HG03354 (cell line): ENCODE data around the gene CLIC5.

ENCODE experiments used
- ATAC-seq: cut with Tn5 transposase; IDR thresholded peaks from one replicate; pipeline ENCODE4 v1.9.1; 2021; ENCODE audit warnings: mild to moderate bottlenecking; ENCODE audit not compliant: unreplicated experiment, poor library complexity, severe bottlenecking

CLIC5 gene

GRCh38 chr6:45902984-45903383, 112.7 kb downstream of the CLIC5 start:
- ATAC-seq: no peak

GRCh38 chr6:45901767-45902650, 113.7 kb downstream of the CLIC5 start:
- no peak for ATAC-seq

- no peak for ATAC-seq
These were observed 114.6 kb downstream of the CLIC5 start for GRCh38 chr6:45900808-45901752.

GRCh38 chr6:45899683-45899946, 116.0 kb downstream of the CLIC5 start:
- ATAC-seq: no peak

- ATAC-seq: no peak
These were observed 116.5 kb downstream of the CLIC5 start for GRCh38 chr6:45898941-45899682.

- ATAC-seq: no peak
These were observed 118.7 kb downstream of the CLIC5 start for GRCh38 chr6:45896783-45897441.

- ATAC-seq: no peak
These were observed 120.1 kb downstream of the CLIC5 start for GRCh38 chr6:45895569-45895968.

GRCh38 chr6:45892696-45893245, 122.9 kb downstream of the CLIC5 start:
- no peak for ATAC-seq

GRCh38 chr6:45892196-45892595, 123.5 kb downstream of the CLIC5 start:
- ATAC-seq: no peak

GRCh38 chr6:45886776-45887175, 128.9 kb downstream of the CLIC5 start:
- no peak for ATAC-seq

GRCh38 chr6:45884336-45884735, 131.3 kb downstream of the CLIC5 start:
- no peak for ATAC-seq

GRCh38 chr6:45882671-45883070, 133.0 kb downstream of the CLIC5 start:
- ATAC-seq: no peak

GRCh38 chr6:45881705-45882467, 133.8 kb downstream of the CLIC5 start:
- no peak for ATAC-seq

- no peak for ATAC-seq
These were observed 135.0 kb downstream of the CLIC5 start for GRCh38 chr6:45880676-45881075.

- no peak for ATAC-seq
These were observed 135.5 kb downstream of the CLIC5 start for GRCh38 chr6:45880159-45880558.

GRCh38 chr6:45877970-45878590, 137.6 kb downstream of the CLIC5 start:
- ATAC-seq: no peak

GRCh38 chr6:45872827-45873365, 142.8 kb downstream of the CLIC5 start:
- no peak for ATAC-seq

GRCh38 chr6:45870531-45870930, 145.1 kb downstream of the CLIC5 start:
- no peak for ATAC-seq
